ENCODE results near the gene FAU.

The FAU gene

GRCh38 chr11:65087827-65088226, 34.1 kb downstream of the FAU start (continued):
- no peak for TF ChIP-seq POU6F1 (CRISPR knock-in tag; IDR thresholded peaks at IDR 0.05; ENCODE audit: borderline replicate concordance, low read depth)
- TF ChIP-seq PPARA (CRISPR knock-in tag; IDR thresholded peaks at IDR 0.05; ENCODE audit: borderline replicate concordance) = no peak
- no peak for TF ChIP-seq TOX (CRISPR knock-in tag; IDR thresholded peaks at IDR 0.05; ENCODE audit: borderline replicate concordance)
- TF ChIP-seq ZNF565 (CRISPR knock-in tag; conservative IDR thresholded peaks at IDR 0.05; ENCODE audit: low read depth) = no peak

- TF ChIP-seq ZNF8 (CRISPR knock-in tag; IDR thresholded peaks at IDR 0.05) (no peak), PPARA (CRISPR knock-in tag; IDR thresholded peaks at IDR 0.05; ENCODE audit: borderline replicate concordance) (no peak), ZNF70 (CRISPR knock-in tag; IDR thresholded peaks at IDR 0.05) (no peak), GLIS3 (CRISPR knock-in tag; IDR thresholded peaks at IDR 0.05) (no peak), ZNF565 (CRISPR knock-in tag; conservative IDR thresholded peaks at IDR 0.05; ENCODE audit: low read depth) (no peak), SNAI2 (CRISPR knock-in tag; IDR thresholded peaks at IDR 0.05) (no peak), RARB (CRISPR knock-in tag; IDR thresholded peaks at IDR 0.05) (no peak), OSR1 (CRISPR knock-in tag; IDR thresholded peaks at IDR 0.05) (no peak), ARNTL (CRISPR knock-in tag; IDR thresholded peaks at IDR 0.05; ENCODE audit: borderline replicate concordance, low read depth) (no peak), TOX (CRISPR knock-in tag; IDR thresholded peaks at IDR 0.05; ENCODE audit: borderline replicate concordance) (no peak), CSRNP3 (CRISPR knock-in tag; IDR thresholded peaks at IDR 0.05) (no peak), POU6F1 (CRISPR knock-in tag; IDR thresholded peaks at IDR 0.05; ENCODE audit: borderline replicate concordance, low read depth) (no peak), ZC3H10 (CRISPR knock-in tag; IDR thresholded peaks at IDR 0.05) (no peak), ISL1 (CRISPR knock-in tag; IDR thresholded peaks at IDR 0.05) (no peak), ESRRG (CRISPR knock-in tag; IDR thresholded peaks at IDR 0.05) (no peak), TCF4 (CRISPR knock-in tag; IDR thresholded peaks at IDR 0.05; ENCODE audit: borderline replicate concordance) (no peak)
- no peak for ATAC-seq
Observed at GRCh38 chr11:65087216-65087615, 34.7 kb downstream of the FAU start.

GRCh38 chr11:65086809-65087208, 35.1 kb downstream of the FAU start:
- TF ChIP-seq ZNF70 (CRISPR knock-in tag; IDR thresholded peaks at IDR 0.05) = no peak
- no peak for TF ChIP-seq CSRNP3 (CRISPR knock-in tag; IDR thresholded peaks at IDR 0.05)
- no peak for ATAC-seq

- TF ChIP-seq RARB (CRISPR knock-in tag; IDR thresholded peaks at IDR 0.05) = no peak
- no peak for TF ChIP-seq CSDC2 (CRISPR knock-in tag; IDR thresholded peaks at IDR 0.05)
- no peak for TF ChIP-seq ESRRG (CRISPR knock-in tag; IDR thresholded peaks at IDR 0.05)
- no peak for TF ChIP-seq ZNF565 (CRISPR knock-in tag; conservative IDR thresholded peaks at IDR 0.05; ENCODE audit: low read depth)
- TF ChIP-seq ZFP3 (CRISPR knock-in tag; IDR thresholded peaks at IDR 0.05) = no peak
- TF ChIP-seq BACH2 (CRISPR knock-in tag; IDR thresholded peaks at IDR 0.05; ENCODE audit: borderline replicate concordance) = no peak
- TF ChIP-seq ZFP30 (CRISPR knock-in tag; IDR thresholded peaks at IDR 0.05) = no peak
- TF ChIP-seq ZNF70 (CRISPR knock-in tag; IDR thresholded peaks at IDR 0.05) = no peak
- TF ChIP-seq ISL1 (CRISPR knock-in tag; IDR thresholded peaks at IDR 0.05) = no peak
- no peak for TF ChIP-seq PPARA (CRISPR knock-in tag; IDR thresholded peaks at IDR 0.05; ENCODE audit: borderline replicate concordance)
- TF ChIP-seq TCF4 (CRISPR knock-in tag; IDR thresholded peaks at IDR 0.05; ENCODE audit: borderline replicate concordance) = no peak
- no peak for TF ChIP-seq GLIS3 (CRISPR knock-in tag; IDR thresholded peaks at IDR 0.05)
- no peak for ATAC-seq
Observed at GRCh38 chr11:65085446-65085845, 36.5 kb downstream of the FAU start.
